SH-SY5Y (cell line): ENCODE data around the gene VDAC2.

Source experiments
- GATA2 ChIP-seq: IDR thresholded peaks from 2 replicates; pipeline ENCODE4 v1.6.1; 2011; ENCODE audit warnings: mild to moderate bottlenecking, low read depth, low read length
- GATA3 ChIP-seq: IDR thresholded peaks from 2 replicates; pipeline ENCODE4 v1.6.1; 2011; ENCODE audit warnings: low read depth, mild to moderate bottlenecking, low read length, moderate library complexity

DNA sequence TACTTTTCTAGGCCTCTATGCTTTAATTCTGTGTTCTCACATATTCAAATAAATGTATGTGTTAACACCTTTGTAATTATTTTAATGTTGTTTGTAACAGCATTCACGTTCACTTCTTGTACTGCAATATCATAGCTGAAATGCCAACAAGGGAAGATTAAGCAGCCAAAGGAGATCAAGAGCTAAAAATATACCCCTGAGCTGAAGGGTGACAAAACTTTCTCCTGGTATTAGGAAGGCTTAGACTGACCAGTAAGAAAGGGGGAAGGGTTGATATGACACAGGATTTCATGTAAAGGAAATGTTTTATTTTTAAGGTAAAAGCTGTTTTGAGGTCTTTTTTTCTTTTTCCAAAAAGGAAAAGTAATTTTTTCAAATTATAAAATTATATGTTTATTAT is 40.4 kb upstream of the VDAC2 start:
- TF ChIP-seq GATA2 (no peak), GATA3 (no peak)
